Pancreas (tissue), 10 donors: Measurements from ENCODE around the gene PSMC3. TPM values are rescaled to one million over a fixed set of nuclear protein-coding genes. Genes with fewer than 3 reads are reported as not detected.
A peak's percentile ranks its signal among the peaks of the same experiment; 100 is the strongest.

Experiments used
- ATAC-seq, 4 donors: fragments of 200-7000 bp; cut with Tn5 transposase; one replicate each; pipeline versions ENCODE4 v1.8.0 to v1.9.1; 2020; ENCODE audit warnings: mild to moderate bottlenecking in 4 of 4, moderate library complexity in 4 of 4
- DNase-seq, 6 donors: peaks; one replicate each; pipeline ENCODE4 v3.0.0-alpha.2; 2020
- FAIRE-seq: peaks from 2 replicates; lab custom pipeline; 2012; peaks lifted over from hg19 to GRCh38; lab: Jason Lieb, UNC
- H3K27ac ChIP-seq, 4 donors: fragments of 200-600 bp; sonication (generic); 1 replicate in 3 of 4; 2 replicates in 1 of 4; pipeline versions ENCODE4 v1.5.0 to v1.8.0; 2020
- H3K27me3 ChIP-seq, 4 donors: fragments of 200-600 bp; one replicate each; pipeline ENCODE4 v1.8.0; 2021
- H3K36me3 ChIP-seq, 3 donors: fragments of 200-600 bp; sonication (generic) in 1 of 3; one replicate each; pipeline versions ENCODE4 v1.5.0 to v1.8.0; 2020 to 2021
- H3K4me1 ChIP-seq, 3 donors: fragments of 200-600 bp; one replicate each; pipeline ENCODE4 v1.8.0; 2021
- H3K4me3 ChIP-seq, 4 donors: fragments of 200-600 bp; sonication (generic) in 2 of 4; one replicate each; pipeline versions ENCODE4 v1.5.0 to v1.8.0; 2020 to 2021
- H3K9me3 ChIP-seq, 4 donors: fragments of 200-600 bp; one replicate each; pipeline ENCODE4 v1.8.0; 2021
- WGBS, 2 donors: extraction: QIAGEN DNeasy Blood & Tissue Kit; methylation state at CpG; one replicate each; pipeline ENCODE4 v1.1.7; 2013; 5-methylcytosine and 5-hydroxymethylcytosine counted together
- intact Hi-C, 3 donors: fragments of 100-400 bp; cut with DNase I; formaldehyde crosslinking; loops; one replicate each; pipeline versions ENCODE4 v1.11.1 to v1.14.2; 2022
- polyA plus RNA-seq, 2 donors: library from polyadenylated mRNA; stranded (reverse); fragments of 200-250 nt; gene quantifications; one replicate each; pipeline ENCODE4 v1.2.3, GENCODE V29; 2013
- total RNA-seq, 6 donors: library from RNA; stranded (reverse); fragmentation: NEBNext Ultra II Directional in 4 of 6; extraction: Animal tissue kit (Norgen Biotek cat#: 25700) in 4 of 6; gene quantifications; one replicate each; pipeline versions ENCODE4 v1.2.1 to v1.2.4, GENCODE V29; 2021 to 2023
- TF ChIP-seq, protein P1 (sequence below), 4 donors: fragments of 200-600 bp; sonication (generic) in 3 of 4; IDR thresholded peaks; one replicate each; pipeline versions ENCODE4 v1.5.0 to v1.8.0; 2021; ENCODE audit warnings: antibody characterized with exemption in 4 of 4
- donor health status: healthy with polysubstance abuse.
- donor health status: DM: no; HTN: no; CAD: no; lungs with moderate emphysema.
- donor health status: DM: no; HTN: no; CAD: no.
- donor health status: control.
- donor health status: control.
- donor health status: Bipolar disorder and iron deficiency.
- donor health status: DM: yes; HTN: yes; CAD: no.
- donor health status: DM: no; HTN: no; CAD: no.
- donor health status: DM: no; HTN: no; CAD: no.
- donor health status: DM: yes; HTN: yes; CAD: no.

Gene PSMC3
- total and polyA plus RNA-seq, 8 donors, result 37.4 to 67.5 (median 51.7) TPM

- no peaks in the 10 kb centered on the region for H3K9me3 ChIP-seq
- intact Hi-C loops, result loop anchor here in 2 of 3 donors (5.0 to 10.0 kb wide), 2 partner anchors 72 to 75 kb away; partner anchors contain the start of gene SPI1 (in 2 of the 2)
- H3K4me1 ChIP-seq, result no peaks in the 10 kb centered on the region
- H3K4me3 ChIP-seq, result no peak overlapping the region
- WGBS, 2 donors, result 69 to 76% methylated on average over 8 of the region's 8 CpGs
- FAIRE-seq (no peak), ATAC-seq (no peak), DNase-seq (no peak)
- H3K36me3 ChIP-seq, result no peaks in the 10 kb centered on the region
- TF ChIP-seq, protein P1, sequence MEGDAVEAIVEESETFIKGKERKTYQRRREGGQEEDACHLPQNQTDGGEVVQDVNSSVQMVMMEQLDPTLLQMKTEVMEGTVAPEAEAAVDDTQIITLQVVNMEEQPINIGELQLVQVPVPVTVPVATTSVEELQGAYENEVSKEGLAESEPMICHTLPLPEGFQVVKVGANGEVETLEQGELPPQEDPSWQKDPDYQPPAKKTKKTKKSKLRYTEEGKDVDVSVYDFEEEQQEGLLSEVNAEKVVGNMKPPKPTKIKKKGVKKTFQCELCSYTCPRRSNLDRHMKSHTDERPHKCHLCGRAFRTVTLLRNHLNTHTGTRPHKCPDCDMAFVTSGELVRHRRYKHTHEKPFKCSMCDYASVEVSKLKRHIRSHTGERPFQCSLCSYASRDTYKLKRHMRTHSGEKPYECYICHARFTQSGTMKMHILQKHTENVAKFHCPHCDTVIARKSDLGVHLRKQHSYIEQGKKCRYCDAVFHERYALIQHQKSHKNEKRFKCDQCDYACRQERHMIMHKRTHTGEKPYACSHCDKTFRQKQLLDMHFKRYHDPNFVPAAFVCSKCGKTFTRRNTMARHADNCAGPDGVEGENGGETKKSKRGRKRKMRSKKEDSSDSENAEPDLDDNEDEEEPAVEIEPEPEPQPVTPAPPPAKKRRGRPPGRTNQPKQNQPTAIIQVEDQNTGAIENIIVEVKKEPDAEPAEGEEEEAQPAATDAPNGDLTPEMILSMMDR (IDR thresholded peaks at IDR 0.05), result no peak
- H3K27ac ChIP-seq, result no peak overlapping the region
- H3K27me3 ChIP-seq, result no peaks in the 10 kb centered on the region
Observed at GRCh38 chr11:47449541-47449940, 23.3 kb upstream of the PSMC3 start.

DNA sequence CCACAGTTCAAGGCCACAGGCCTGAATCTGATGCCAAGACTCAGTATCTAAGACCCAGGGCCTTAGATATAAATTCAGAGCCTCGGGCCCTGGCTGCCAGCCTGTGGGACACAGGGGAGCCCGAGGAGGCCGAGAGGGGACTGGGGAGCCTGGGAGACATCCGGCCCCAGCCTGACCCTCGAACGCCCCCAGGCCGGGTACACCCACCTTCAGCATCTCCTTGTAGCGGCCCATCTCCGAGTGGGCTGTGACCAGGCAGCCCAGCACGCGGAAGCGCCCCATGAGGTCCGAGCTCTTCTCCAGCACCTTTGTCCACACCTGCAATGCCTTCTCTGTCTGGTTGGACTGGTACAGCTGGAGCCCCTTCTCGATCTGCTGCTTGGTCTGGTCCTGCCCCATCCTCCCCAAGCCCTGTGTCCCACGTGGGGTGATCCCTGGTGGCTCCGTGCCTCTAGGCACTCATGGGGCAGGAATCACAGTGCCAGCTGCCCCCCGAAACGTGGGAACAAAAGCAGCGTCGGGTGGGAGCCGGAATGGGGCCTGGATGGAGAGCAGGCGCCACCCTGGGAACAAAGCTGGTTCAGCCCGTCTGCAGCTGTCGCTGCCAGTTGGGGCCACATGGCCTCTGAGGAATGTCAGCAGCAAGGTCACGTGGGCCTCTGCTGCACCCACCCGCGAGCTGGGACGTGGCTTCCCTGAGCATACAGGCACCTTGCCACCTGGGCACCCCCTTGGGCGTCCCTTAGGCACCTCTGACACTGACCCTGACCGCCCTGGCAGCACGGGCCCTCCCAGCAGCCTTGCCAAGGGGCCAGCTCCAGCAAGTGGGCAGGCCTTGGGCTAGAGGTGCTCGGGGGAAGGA, 22.6 kb upstream of the PSMC3 start, which contains the start of gene RAPSN:
Gene RAPSN (minus strand): TSS at position 571 of the 862 bp plus-strand sequence. CDS start 172 bp downstream, at position 399.
- no peak within 1 kb of the TSS for H3K27ac ChIP-seq
- FAIRE-seq, result no peak
- TF ChIP-seq, protein P1 (IDR thresholded peaks at IDR 0.05), result no peak
- intact Hi-C loops, result loop anchor here in 2 of 3 donors (5.0 to 10.0 kb wide), 2 partner anchors 71 to 74 kb away; partner anchors contain the start of gene SPI1 (in 2 of the 2)
- DNase-seq, result peak in 3 of 6 donors; percentile 22 to 76 (median 41)
- no peaks in the 10 kb centered on the region for H3K27me3 ChIP-seq
- H3K9me3 ChIP-seq, result no peaks in the 10 kb centered on the region
- no peaks in the 10 kb centered on the region for H3K36me3 ChIP-seq
- peak in 3 of 4 donors; percentile 59 to 82 (median 75) for ATAC-seq
- H3K4me3 ChIP-seq, result no peak within 1 kb of the TSS
- no peaks in the 10 kb centered on the region for H3K4me1 ChIP-seq
- WGBS, 2 donors, result 61 to 63% methylated on average over 30 to 32 of the region's 32 CpGs

DNA sequence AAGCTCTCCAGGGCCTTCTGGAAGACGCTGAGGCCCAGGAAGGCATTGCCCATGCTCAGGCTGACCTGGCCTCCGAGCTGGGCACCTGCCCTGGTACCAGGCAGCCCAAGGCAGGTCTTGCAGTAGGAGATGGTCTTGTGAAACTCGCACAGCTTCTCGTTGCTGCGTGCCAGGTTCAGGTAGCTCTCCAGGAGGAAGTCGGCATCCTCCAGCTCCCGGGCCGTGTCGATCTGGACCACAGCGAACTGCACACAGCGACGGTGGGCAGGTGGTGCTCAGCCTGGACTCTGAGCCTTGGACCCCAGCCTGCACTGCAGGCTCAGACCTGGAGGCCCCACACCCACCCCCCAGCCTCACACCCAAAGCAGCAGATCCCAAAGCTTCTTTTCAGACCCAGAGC, 21.7 kb upstream of the PSMC3 start:
- FAIRE-seq (no peak), ATAC-seq (no peak), DNase-seq (peak in 1 of 6 donors; percentile 51)
- TF ChIP-seq, protein P1 (IDR thresholded peaks at IDR 0.05), result no peak
- Histone ChIP-seq H3K27me3 (no peaks in the 10 kb centered on the region), H3K27ac (no peak overlapping the region), H3K9me3 (no peaks in the 10 kb centered on the region), H3K4me1 (no peaks in the 10 kb centered on the region), H3K36me3 (no peaks in the 10 kb centered on the region), H3K4me3 (no peak overlapping the region)
- intact Hi-C loops, result loop anchor here in 2 of 3 donors (5.0 to 10.0 kb wide), 2 partner anchors 71 to 73 kb away; partner anchors contain the start of gene SPI1 (in 2 of the 2)
- WGBS, 2 donors, result 87 to 91% methylated on average over 12 of the region's 12 CpGs

DNA sequence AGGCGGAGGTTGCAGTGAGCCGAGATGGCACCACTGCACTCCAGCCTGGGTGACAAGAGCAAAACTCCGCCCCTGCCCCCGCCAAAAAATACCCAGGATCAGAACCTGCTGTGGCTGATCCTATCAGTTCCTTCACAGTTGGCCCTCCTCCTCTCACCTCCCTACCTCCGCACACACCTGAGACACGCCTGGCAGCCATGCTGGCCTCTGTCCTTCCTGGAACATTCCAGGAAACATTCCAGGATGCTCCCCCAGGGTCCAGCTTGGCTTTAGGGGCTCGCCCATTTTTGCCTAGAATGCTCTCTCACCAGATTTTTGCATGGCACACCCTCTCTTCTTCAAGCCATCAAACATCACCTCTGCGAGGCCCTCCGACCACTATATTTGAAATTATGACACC, 20.6 kb upstream of the PSMC3 start:
- 88 to 92% methylated on average over 9 of the region's 9 CpGs for WGBS, 2 donors
- Histone ChIP-seq H3K4me3 (no peak overlapping the region), H3K36me3 (no peaks in the 10 kb centered on the region), H3K27ac (no peak overlapping the region), H3K9me3 (no peaks in the 10 kb centered on the region), H3K27me3 (no peaks in the 10 kb centered on the region), H3K4me1 (no peaks in the 10 kb centered on the region)
- no peak for ATAC-seq
- FAIRE-seq, result no peak
- DNase-seq, result no peak
- intact Hi-C loops, result loop anchor here in 2 of 3 donors (5.0 to 10.0 kb wide), 2 partner anchors 70 to 72 kb away; partner anchors contain the start of gene SPI1 (in 2 of the 2)
- TF ChIP-seq, protein P1 (IDR thresholded peaks at IDR 0.05), result no peak
